Measurements from ENCODE around the gene TMEM175. TPM values are rescaled to one million over a fixed set of nuclear protein-coding genes. Genes with fewer than 3 reads are reported as not detected.

Gene TMEM175
- total RNA-seq, 1 experiment from 2014 or later: 10.0 TPM

- ChIA-PET CTCF (no interaction called here), POLR2A (ENCODE audit: low non-redundant PET) (no interaction called here)
- no peaks in the 10 kb centered on the region for H3K36me3 ChIP-seq (ENCODE audit: insufficient read depth, low read length, poor library complexity, severe bottlenecking)
- no peak overlapping the region for H3K4me3 ChIP-seq (ENCODE audit: low read depth, low read length, poor library complexity, severe bottlenecking)
- H3K27me3 ChIP-seq (replicated peaks; ENCODE audit: insufficient read depth, low read depth, low read length, poor library complexity): no peaks in the 10 kb centered on the region
- no peaks in the 10 kb centered on the region for H3K9me3 ChIP-seq (ENCODE audit: low read depth, low read length, poor library complexity, severe bottlenecking)
- H3K27ac ChIP-seq (ENCODE audit: low read depth, low read length, poor library complexity, severe bottlenecking): no peak overlapping the region
- DNase-seq (ENCODE audit: low spot score): no peak
- BruUV-seq (replicated peaks): no TSS peak
- TF ChIP-seq CTCF (conservative IDR thresholded peaks at IDR 0.05; ENCODE audit: low read depth, low read length) (no peak), EZH2 (IDR thresholded peaks at IDR 0.05; ENCODE audit: borderline replicate concordance, low read depth, low read length, poor library complexity, severe bottlenecking) (no peak)
- intact Hi-C loops (cut with micrococcal nuclease; ENCODE audit: unreplicated experiment): no loop called here
- H3K4me1 ChIP-seq (ENCODE audit: insufficient read depth, low read length, poor library complexity, severe bottlenecking): no peaks in the 10 kb centered on the region
Observed at GRCh38 chr4:965048-965765, 32.9 kb downstream of the TMEM175 start.

GRCh38 chr4:965766-966134 lies 33.5 kb downstream of the TMEM175 start:
- BruUV-seq (replicated peaks): no TSS peak
- Histone ChIP-seq H3K27ac (ENCODE audit: low read depth, low read length, poor library complexity, severe bottlenecking) (no peak overlapping the region), H3K36me3 (ENCODE audit: insufficient read depth, low read length, poor library complexity, severe bottlenecking) (no peaks in the 10 kb centered on the region), H3K9me3 (ENCODE audit: low read depth, low read length, poor library complexity, severe bottlenecking) (no peaks in the 10 kb centered on the region), H3K4me3 (ENCODE audit: low read depth, low read length, poor library complexity, severe bottlenecking) (no peak overlapping the region), H3K4me1 (ENCODE audit: insufficient read depth, low read length, poor library complexity, severe bottlenecking) (no peaks in the 10 kb centered on the region), H3K27me3 (replicated peaks; ENCODE audit: insufficient read depth, low read depth, low read length, poor library complexity) (no peaks in the 10 kb centered on the region)
- POLR2A ChIA-PET (ENCODE audit: low non-redundant PET): no interaction called here
- no peak for TF ChIP-seq CTCF (conservative IDR thresholded peaks at IDR 0.05; ENCODE audit: low read depth, low read length)
- TF ChIP-seq EZH2 (IDR thresholded peaks at IDR 0.05; ENCODE audit: borderline replicate concordance, low read depth, low read length, poor library complexity, severe bottlenecking): no peak
- CTCF ChIA-PET: no interaction called here
- no peak for DNase-seq (ENCODE audit: low spot score)
- intact Hi-C loops (cut with micrococcal nuclease; ENCODE audit: unreplicated experiment): no loop called here

GRCh38 chr4:966266-967112 lies 34.2 kb downstream of the TMEM175 start:
- Histone ChIP-seq H3K4me1 (ENCODE audit: insufficient read depth, low read length, poor library complexity, severe bottlenecking) (no peaks in the 10 kb centered on the region), H3K27ac (ENCODE audit: low read depth, low read length, poor library complexity, severe bottlenecking) (no peak overlapping the region), H3K4me3 (ENCODE audit: low read depth, low read length, poor library complexity, severe bottlenecking) (no peak overlapping the region), H3K36me3 (ENCODE audit: insufficient read depth, low read length, poor library complexity, severe bottlenecking) (no peaks in the 10 kb centered on the region), H3K27me3 (replicated peaks; ENCODE audit: insufficient read depth, low read depth, low read length, poor library complexity) (no peaks in the 10 kb centered on the region), H3K9me3 (ENCODE audit: low read depth, low read length, poor library complexity, severe bottlenecking) (no peaks in the 10 kb centered on the region)
- BruUV-seq (replicated peaks): no TSS peak
- no peak for DNase-seq (ENCODE audit: low spot score)
- ChIA-PET CTCF (no interaction called here), POLR2A (ENCODE audit: low non-redundant PET) (no interaction called here)
- no peak for TF ChIP-seq EZH2 (IDR thresholded peaks at IDR 0.05; ENCODE audit: borderline replicate concordance, low read depth, low read length, poor library complexity, severe bottlenecking)
- TF ChIP-seq CTCF (conservative IDR thresholded peaks at IDR 0.05; ENCODE audit: low read depth, low read length): no peak
- intact Hi-C loops (cut with micrococcal nuclease; ENCODE audit: unreplicated experiment): no loop called here
